Heart right ventricle (tissue), 16 donors: ENCODE results near the gene SLCO2A1. TPM values are rescaled to one million over a fixed set of nuclear protein-coding genes. Genes with fewer than 3 reads are reported as not detected.

ENCODE experiments used
- ATAC-seq, 8 donors: fragments of 200-7000 bp; cut with Tn5 transposase; one replicate each; pipeline ENCODE4 v1.9.1; 2020; ENCODE audit warnings: mild to moderate bottlenecking in 8 of 8, moderate library complexity in 8 of 8, moderate number of reproducible peaks in 1 of 8
- DNase-seq, 2 donors: peaks; one replicate each; pipeline ENCODE4 v3.0.0-alpha.2; 2020
- H3K27ac ChIP-seq, 10 donors: fragments of 200-600 bp; sonication (generic) in 2 of 10; one replicate each; pipeline versions ENCODE4 v1.5.0 to v1.8.0; 2020 to 2022; ENCODE audit warnings: mild to moderate bottlenecking in 3 of 10
- H3K27me3 ChIP-seq, 7 donors: fragments of 200-600 bp; one replicate each; pipeline ENCODE4 v1.8.0; 2021 to 2022; ENCODE audit warnings: mild to moderate bottlenecking in 2 of 7
- H3K36me3 ChIP-seq, 9 donors: fragments of 200-600 bp; sonication (generic) in 1 of 9; one replicate each; pipeline versions ENCODE4 v1.5.0 to v1.8.0; 2020 to 2022; ENCODE audit warnings: mild to moderate bottlenecking in 2 of 9
- H3K4me1 ChIP-seq, 9 donors: fragments of 200-600 bp; sonication (generic) in 1 of 9; one replicate each; pipeline versions ENCODE4 v1.5.0 to v1.8.0; 2020 to 2022; ENCODE audit warnings: mild to moderate bottlenecking in 4 of 9
- H3K4me3 ChIP-seq, 10 donors: fragments of 200-600 bp; sonication (generic) in 2 of 10; one replicate each; pipeline versions ENCODE4 v1.5.0 to v1.8.0; 2020 to 2022; ENCODE audit warnings: mild to moderate bottlenecking in 7 of 10, moderate library complexity in 2 of 10
- H3K9me3 ChIP-seq, 11 donors: fragments of 200-600 bp in 10 of 11; sonication (generic) in 2 of 11; one replicate each; pipeline versions ENCODE4 v1.5.0 to v1.8.0; 2013 to 2022; ENCODE audit warnings: mild to moderate bottlenecking in 2 of 11, control low read depth in 1 of 11, moderate library complexity in 1 of 11
- WGBS, 2 donors: extraction: QIAGEN DNeasy Blood & Tissue Kit; methylation state at CpG; one replicate each; pipeline ENCODE4 v1.1.7; 2013; ENCODE audit warnings: inconsistent platforms in 1 of 2; 5-methylcytosine and 5-hydroxymethylcytosine counted together
- intact Hi-C, 10 donors: fragments of 100-400 bp; cut with DNase I; formaldehyde crosslinking; loops; one replicate each; pipeline versions ENCODE4 v1.11.1 to v1.14.2; 2022
- polyA plus RNA-seq, 2 donors: library from polyadenylated mRNA; stranded (reverse); fragments of 200-250 nt; gene quantifications; one replicate each; pipeline ENCODE4 v1.2.3, GENCODE V29; 2013
- total RNA-seq, 10 donors: library from RNA; stranded (reverse); fragmentation: NEBNext Ultra II Directional in 3 of 10; extraction: Animal tissue kit (Norgen Biotek cat#: 25700) in 3 of 10; gene quantifications; one replicate each; pipeline versions ENCODE4 v1.2.1 to v1.2.4, GENCODE V29; 2021 to 2023
- TF ChIP-seq, protein P1 (sequence below), 9 donors: fragments of 200-600 bp; sonication (generic) in 2 of 9; IDR thresholded peaks; one replicate each; pipeline versions ENCODE4 v1.5.0 to v1.8.0; 2021 to 2022; ENCODE audit warnings: antibody characterized with exemption in 9 of 9, mild to moderate bottlenecking in 5 of 9, moderate library complexity in 1 of 9
- donor health status: Arrhythmogenic right ventricular cardiomyopathy.
- donor health status: ischemic (EF 13 %, LVEDD 7.1; RV severe dilation, severe dysfunction).
- donor health status: healthy with polysubstance abuse.
- donor health status: DM: no; HTN: yes; CAD: no.
- donor health status: DM: no; HTN: no; CAD: no.
- donor health status: ischemic (EF 25% LVEDD 6.9; RV normal size, moderate dysfunction).
- donor health status: ischemic (EF 25% LVEDD 5.7; RV mildly dilated, moderate dysfunction).
- donor health status: healthy.
- donor health status: DM: yes; HTN: yes; CAD: no.
- donor health status: Ischemic cardiomyopathy.
- donor health status: ischemic (EF 35%, LVEDD 5.7; RV mildly dilated, moderate dysfunction).
- donor health status: nonischemic (EF 11% LVEDD 7.7; RV severe dilation, severe dysfunction).
- donor health status: DM: yes; HTN: yes; CAD: no.
- donor health status: PGD.
- donor health status: ischemic (EF 29% LVEDD 5.4; RV normal size, mild dysfunction).
- donor health status: nonischemic (EF 23%, LVEDD 6.1; RV moderate dilation, normal function).

The SLCO2A1 gene
- total and polyA plus RNA-seq, 12 donors: 3.6 to 30.4 (median 10.0) TPM

GRCh38 chr3:133999891-134000685 lies 29.6 kb downstream of the SLCO2A1 start:
- H3K4me1 ChIP-seq: no peaks in the 10 kb centered on the region
- ATAC-seq (no peak), DNase-seq (no peak)
- intact Hi-C loops: no loop called here
- H3K9me3 ChIP-seq: peaks cover 0 to 17% (median 5%) of the 10 kb centered on the region in 11 donors
- H3K36me3 ChIP-seq: no peaks in the 10 kb centered on the region
- WGBS, 2 donors: 80 to 82% methylated on average over 13 of the region's 13 CpGs
- H3K27ac ChIP-seq: no peak overlapping the region
- no peak overlapping the region for H3K4me3 ChIP-seq
- TF ChIP-seq, protein P1, sequence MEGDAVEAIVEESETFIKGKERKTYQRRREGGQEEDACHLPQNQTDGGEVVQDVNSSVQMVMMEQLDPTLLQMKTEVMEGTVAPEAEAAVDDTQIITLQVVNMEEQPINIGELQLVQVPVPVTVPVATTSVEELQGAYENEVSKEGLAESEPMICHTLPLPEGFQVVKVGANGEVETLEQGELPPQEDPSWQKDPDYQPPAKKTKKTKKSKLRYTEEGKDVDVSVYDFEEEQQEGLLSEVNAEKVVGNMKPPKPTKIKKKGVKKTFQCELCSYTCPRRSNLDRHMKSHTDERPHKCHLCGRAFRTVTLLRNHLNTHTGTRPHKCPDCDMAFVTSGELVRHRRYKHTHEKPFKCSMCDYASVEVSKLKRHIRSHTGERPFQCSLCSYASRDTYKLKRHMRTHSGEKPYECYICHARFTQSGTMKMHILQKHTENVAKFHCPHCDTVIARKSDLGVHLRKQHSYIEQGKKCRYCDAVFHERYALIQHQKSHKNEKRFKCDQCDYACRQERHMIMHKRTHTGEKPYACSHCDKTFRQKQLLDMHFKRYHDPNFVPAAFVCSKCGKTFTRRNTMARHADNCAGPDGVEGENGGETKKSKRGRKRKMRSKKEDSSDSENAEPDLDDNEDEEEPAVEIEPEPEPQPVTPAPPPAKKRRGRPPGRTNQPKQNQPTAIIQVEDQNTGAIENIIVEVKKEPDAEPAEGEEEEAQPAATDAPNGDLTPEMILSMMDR (IDR thresholded peaks at IDR 0.05): no peak
- peaks cover 0 to 10% (median 0%) of the 10 kb centered on the region in 7 donors for H3K27me3 ChIP-seq

DNA sequence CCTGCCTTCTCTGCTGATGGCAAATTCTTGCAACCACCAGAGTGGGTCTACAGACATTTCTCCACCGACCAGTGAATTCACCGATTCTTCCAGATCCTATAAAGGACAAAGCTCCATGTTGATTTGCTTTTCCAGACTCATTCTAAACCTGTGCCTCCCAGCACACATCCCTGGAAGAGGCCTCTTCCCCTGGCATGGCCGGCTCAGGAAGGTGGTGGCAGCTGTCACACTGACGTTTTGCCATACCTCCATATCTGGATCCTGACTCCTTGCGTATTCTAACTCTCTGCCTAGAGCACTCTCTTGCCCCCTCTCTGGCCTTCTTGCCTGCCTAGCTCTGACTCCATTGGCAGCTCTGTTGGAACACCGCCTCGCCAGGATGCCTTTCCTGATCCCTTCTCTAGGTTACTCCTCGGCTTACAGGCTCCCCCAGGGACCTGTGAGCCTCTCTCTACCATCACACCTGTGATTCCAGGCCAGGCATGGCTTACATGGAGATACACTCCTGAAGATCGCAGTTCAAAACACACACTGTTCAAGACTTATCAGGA lies 31.0 kb downstream of the SLCO2A1 start:
- intact Hi-C loops: no loop called here
- ATAC-seq (no peak), DNase-seq (no peak)
- no peak overlapping the region for H3K27ac ChIP-seq
- WGBS, 2 donors: 75 to 78% methylated on average over 9 of the region's 9 CpGs
- H3K36me3 ChIP-seq: no peaks in the 10 kb centered on the region
- H3K27me3 ChIP-seq: peaks cover 0 to 14% (median 0%) of the 10 kb centered on the region in 7 donors
- TF ChIP-seq, protein P1 (IDR thresholded peaks at IDR 0.05): no peak
- no peak overlapping the region for H3K4me3 ChIP-seq
- peaks cover 0 to 6% (median 0%) of the 10 kb centered on the region in 11 donors for H3K9me3 ChIP-seq
- peaks cover 0 to 1% (median 0%) of the 10 kb centered on the region in 9 donors for H3K4me1 ChIP-seq

DNA sequence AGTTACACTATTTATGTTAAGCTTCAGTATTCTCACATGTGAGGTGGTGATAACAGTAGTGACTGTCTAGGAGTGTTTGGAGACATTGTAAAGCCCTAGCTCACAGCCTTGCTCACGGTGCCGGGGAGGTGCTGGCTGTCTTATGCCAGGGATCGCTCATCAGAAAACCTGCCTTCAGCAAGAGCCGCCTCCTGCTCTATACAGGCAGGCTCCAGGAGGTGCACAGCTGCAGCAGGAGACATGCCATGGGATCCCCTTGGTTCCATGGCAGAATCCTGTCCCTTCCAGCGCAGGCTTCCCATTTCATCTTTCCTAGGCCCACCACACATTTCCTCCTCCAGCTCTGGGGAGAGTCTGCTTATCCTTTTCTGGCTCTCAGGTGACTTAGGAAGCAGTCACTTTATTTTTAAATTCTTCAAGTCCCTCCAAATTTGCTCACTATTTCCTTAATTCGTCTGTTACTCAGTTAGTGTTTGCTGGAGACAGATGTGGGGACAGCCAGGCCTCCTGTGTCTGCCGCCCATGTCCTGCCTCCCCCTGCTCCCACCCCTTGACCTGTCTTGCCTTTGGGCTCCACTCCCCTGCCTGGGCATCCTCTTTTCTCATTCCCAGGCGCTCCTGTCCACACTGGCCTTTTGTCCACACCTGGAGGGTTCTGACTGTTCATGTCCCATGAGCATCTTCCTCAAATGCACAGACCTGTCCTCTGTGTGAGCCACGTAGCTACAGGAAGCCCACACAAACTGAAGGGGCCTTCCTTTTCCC lies 31.7 kb downstream of the SLCO2A1 start:
- DNase-seq (no peak), ATAC-seq (no peak)
- Histone ChIP-seq H3K4me1 (peaks cover 0 to 8% (median 0%) of the 10 kb centered on the region in 9 donors), H3K27ac (no peak overlapping the region), H3K36me3 (no peaks in the 10 kb centered on the region), H3K27me3 (peaks cover 0 to 16% (median 0%) of the 10 kb centered on the region in 7 donors), H3K9me3 (no peaks in the 10 kb centered on the region), H3K4me3 (no peak overlapping the region)
- intact Hi-C loops: no loop called here
- TF ChIP-seq, protein P1 (IDR thresholded peaks at IDR 0.05): no peak
- 81 to 83% methylated on average over 9 of the region's 9 CpGs for WGBS, 2 donors

DNA sequence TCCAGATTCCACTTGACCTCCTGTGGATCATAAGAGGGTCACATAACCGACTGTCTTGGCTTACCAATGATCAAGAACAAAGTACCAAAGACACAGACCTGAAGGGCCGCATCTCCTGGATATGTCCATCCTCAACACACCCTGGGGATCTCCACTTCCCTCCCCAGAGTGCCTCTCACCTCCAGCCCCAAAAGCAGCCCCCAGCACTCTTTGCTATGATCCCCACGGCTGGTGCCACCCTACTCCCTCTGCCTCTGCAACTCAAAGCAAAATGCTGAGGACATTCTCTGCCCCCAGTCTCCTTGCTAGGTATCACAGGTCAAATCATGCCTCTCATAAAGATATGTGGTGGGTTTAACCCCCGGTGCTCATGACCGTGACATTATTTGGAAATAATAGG lies 32.7 kb downstream of the SLCO2A1 start:
- no peak for ATAC-seq

More for the DNA sequence above, 32.7 kb downstream of the SLCO2A1 start:
- WGBS, 2 donors: 92 to 93% methylated on average over 5 of the region's 5 CpGs
- no peaks in the 10 kb centered on the region for H3K36me3 ChIP-seq
- TF ChIP-seq, protein P1 (IDR thresholded peaks at IDR 0.05): no peak
- peaks cover 0 to 16% (median 0%) of the 10 kb centered on the region in 7 donors for H3K27me3 ChIP-seq
- no peak overlapping the region for H3K4me3 ChIP-seq
- peaks cover 3 to 19% (median 8%) of the 10 kb centered on the region in 9 donors for H3K4me1 ChIP-seq
- no peaks in the 10 kb centered on the region for H3K9me3 ChIP-seq
- intact Hi-C loops: no loop called here
- no peak for DNase-seq
- H3K27ac ChIP-seq: no peak overlapping the region
